LNCaP clone FGC (cell line): Measurements from ENCODE around the gene SFXN3.
A peak's percentile ranks its signal among the peaks of the same experiment; 100 is the strongest.

Experiments
- DNase-seq: peaks from one replicate; pipeline ENCODE4 v3.0.0-alpha.2; 2011; ENCODE audit warnings: low read depth
- H3K4me3 ChIP-seq: 2 replicates; pipeline ENCODE4 v1.5.1; 2011; ENCODE audit warnings: mild to moderate bottlenecking, low read depth, low read length, control low read depth
- CTCF ChIP-seq: IDR thresholded peaks from 2 replicates; pipeline ENCODE4 v1.5.1; 2012; ENCODE audit warnings: mild to moderate bottlenecking; ENCODE audit not compliant: control insufficient read depth, insufficient read depth; ENCODE audit errors: extremely low read depth

Gene SFXN3

DNA sequence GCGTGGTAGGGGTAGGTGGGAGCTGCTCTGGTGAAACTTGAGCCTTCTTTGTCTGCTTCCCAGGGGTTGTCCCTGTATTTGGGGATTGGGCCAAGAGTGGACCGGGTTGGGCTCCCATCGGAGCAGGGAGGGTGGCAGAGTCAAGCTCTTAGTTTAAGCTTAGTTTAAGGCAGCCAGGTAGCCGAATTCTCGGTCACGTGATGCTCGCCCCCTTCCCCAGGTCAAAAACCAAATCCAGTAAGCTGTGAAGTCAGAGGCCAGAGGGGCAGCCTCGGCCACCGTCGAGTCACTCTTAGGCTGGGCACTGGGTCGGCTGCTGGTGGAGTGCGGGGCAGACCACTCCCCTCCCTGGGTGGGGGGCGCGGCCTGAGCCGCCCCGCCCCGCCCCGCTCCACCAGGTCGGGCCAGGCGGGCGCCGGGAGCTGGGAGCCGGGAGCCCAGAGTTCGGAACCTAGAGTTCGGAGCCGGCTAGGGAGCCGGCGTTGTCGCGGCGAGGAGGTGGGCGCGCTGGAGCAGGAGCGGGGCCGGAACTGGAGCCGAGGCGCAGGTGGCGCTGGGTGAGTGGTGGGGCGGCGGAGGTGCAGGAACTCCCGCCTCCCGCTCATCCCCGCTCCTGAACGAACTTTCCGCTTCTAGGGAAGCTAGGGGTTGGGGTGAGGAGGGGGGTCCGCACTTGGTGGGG, 34.2 kb upstream of the SFXN3 start:
- H3K4me3 ChIP-seq: peak overlapping the region; percentile 62
- TF ChIP-seq CTCF: no peak
- no peak for DNase-seq

GRCh38 chr10:100997360-100998182, 33.5 kb upstream of the SFXN3 start:
- TF ChIP-seq CTCF: peak; percentile 57
- DNase-seq: no peak
- peak overlapping the region; percentile 62 for H3K4me3 ChIP-seq

GRCh38 chr10:100998183-100998990, 32.6 kb upstream of the SFXN3 start:
- no peak for DNase-seq
- no peak for TF ChIP-seq CTCF
- peak overlapping the region; percentile 62 for H3K4me3 ChIP-seq

DNA sequence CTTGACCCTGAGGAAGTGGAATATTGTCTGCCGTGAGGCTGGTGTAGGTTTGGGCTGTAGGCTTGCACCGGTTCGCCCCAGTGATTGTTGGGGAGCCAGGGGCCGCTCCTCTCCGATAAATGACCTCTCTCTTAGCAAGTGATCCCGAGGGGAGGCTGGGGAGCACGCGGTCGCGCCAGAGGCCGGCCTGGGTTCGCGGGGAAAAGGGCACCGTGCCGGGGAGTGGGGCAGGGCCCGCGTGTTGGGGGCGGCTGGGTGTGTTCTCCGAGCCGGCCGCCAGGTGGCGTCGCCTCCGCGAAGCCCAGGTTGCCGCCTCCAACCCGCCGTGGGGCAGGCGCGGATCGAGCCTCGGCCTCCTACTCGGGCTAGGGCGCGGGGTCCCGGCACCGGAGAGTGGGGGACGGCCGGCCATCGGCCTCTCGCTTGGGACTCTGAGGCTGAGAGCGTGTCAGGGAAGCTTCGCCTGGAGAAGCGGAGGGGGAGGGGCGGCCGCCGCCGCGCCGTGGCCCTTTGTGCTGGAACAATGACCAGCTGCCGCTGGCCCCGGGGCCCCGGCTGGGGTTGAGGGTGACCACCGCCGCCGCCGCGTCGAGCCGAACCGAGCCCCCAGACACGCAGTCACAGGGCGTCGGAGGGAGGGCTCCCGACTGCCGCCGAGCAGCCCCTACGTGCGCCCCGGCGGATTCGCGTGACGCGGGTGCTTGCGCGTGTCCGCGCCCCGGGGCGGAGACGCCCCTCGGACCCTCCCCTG, 31.9 kb upstream of the SFXN3 start:
- H3K4me3 ChIP-seq: peak overlapping the region; percentile 62
- peak; percentile 68 for TF ChIP-seq CTCF
- DNase-seq: no peak

DNA sequence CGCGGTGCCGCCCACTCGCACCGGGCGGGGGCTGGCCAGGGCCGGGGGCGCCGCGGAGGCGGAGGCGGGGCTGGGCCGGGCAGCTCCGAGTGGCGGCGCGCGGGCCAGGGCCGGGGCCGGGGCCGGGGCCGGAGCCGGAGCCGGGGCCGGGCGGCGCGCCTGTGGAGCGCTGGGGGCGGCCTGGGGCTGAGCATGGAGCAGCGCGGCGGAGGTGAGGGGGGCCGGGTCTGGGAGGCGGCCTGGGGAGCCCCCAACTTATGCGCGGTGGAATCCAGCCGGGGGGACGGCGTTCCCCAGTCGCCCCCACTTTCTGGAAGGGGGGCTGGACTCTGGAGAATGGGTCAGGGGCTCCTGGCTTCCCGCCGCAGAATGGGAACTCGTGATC, 31.3 kb upstream of the SFXN3 start, which contains the start of gene LZTS2:
LZTS2 (plus strand) TSS at position 67 of the 385 bp plus-strand sequence. CDS start 2,731 bp downstream, outside the sequence.
- peak within 1 kb of the TSS; percentile 62 for H3K4me3 ChIP-seq
- TF ChIP-seq CTCF: no peak
- no peak for DNase-seq

- DNase-seq: no peak
- no peak for TF ChIP-seq CTCF
- peak overlapping the region; percentile 55 for H3K4me3 ChIP-seq
Observed at GRCh38 chr10:101000127-101000914, 30.7 kb upstream of the SFXN3 start.
